Stimulated activated CD4-positive, alpha-beta T cell treated with anti-CD3 and anti-CD28 coated beads, Interleukin-2, amount 100 ng/mL, for 24 hours (primary cell): Measurements from ENCODE around the gene SREK1.
"Not testable (repeated sequence)": the region's sequence is repeated elsewhere in the genome, so short reads cannot be mapped to it uniquely, and the experiment has no call there.

ENCODE experiments used
- DNase-seq, 2 donors: peaks; one replicate each; pipeline ENCODE4 v3.0.0-alpha.2; 2020

SREK1 gene

GRCh38 chr5:66144074-66144833, at the start of gene SREK1:
Gene SREK1, plus strand, starts transcription at chr5:66144300. Its CDS starts 77 bp downstream, at chr5:66144377.
- DNase-seq: peak; percentile 93

GRCh38 chr5:66100851-66101250, 43.2 kb upstream of the SREK1 start:
- no peak for DNase-seq

- DNase-seq: no peak
Measured at GRCh38 chr5:66113160-66113559, 30.9 kb upstream of the SREK1 start.

- DNase-seq: no peak
Measured at GRCh38 chr5:66118304-66118703, 25.8 kb upstream of the SREK1 start.

GRCh38 chr5:66122379-66123034, 21.6 kb upstream of the SREK1 start:
- DNase-seq: no peak

GRCh38 chr5:66129144-66129543, 15.0 kb upstream of the SREK1 start:
- no peak for DNase-seq

GRCh38 chr5:66130493-66130892, 13.6 kb upstream of the SREK1 start:
- no peak for DNase-seq

- no peak for DNase-seq
Measured at GRCh38 chr5:66134407-66134861, 9.7 kb upstream of the SREK1 start.

- no peak for DNase-seq
Measured at GRCh38 chr5:66136053-66136452, 8.0 kb upstream of the SREK1 start.

- DNase-seq: not testable (repeated sequence)
Measured at GRCh38 chr5:66136944-66137343, 7.2 kb upstream of the SREK1 start.

- DNase-seq: no peak
Measured at GRCh38 chr5:66138637-66139317, 5.3 kb upstream of the SREK1 start.

GRCh38 chr5:66139318-66139712, 4.8 kb upstream of the SREK1 start:
- no peak for DNase-seq

GRCh38 chr5:66142417-66142816, 1.7 kb upstream of the SREK1 start:
- no peak for DNase-seq

GRCh38 chr5:66143473-66144073, 527 bp upstream of the SREK1 start:
- DNase-seq: no peak

GRCh38 chr5:66144834-66145390, 812 bp downstream of the SREK1 start:
- DNase-seq: no peak

GRCh38 chr5:66145737-66146136, 1.6 kb downstream of the SREK1 start:
- no peak for DNase-seq

GRCh38 chr5:66149950-66150349, 5.8 kb downstream of the SREK1 start:
- no peak for DNase-seq

- DNase-seq: peak in 1 of 2 donors; percentile 25
Measured at GRCh38 chr5:66151030-66151429, 6.9 kb downstream of the SREK1 start.

GRCh38 chr5:66151491-66151890, 7.4 kb downstream of the SREK1 start:
- DNase-seq: no peak

GRCh38 chr5:66157046-66157445, 12.9 kb downstream of the SREK1 start:
- DNase-seq: no peak

GRCh38 chr5:66161356-66161755, 17.3 kb downstream of the SREK1 start:
- no peak for DNase-seq

GRCh38 chr5:66164044-66164790, 20.1 kb downstream of the SREK1 start:
- no peak for DNase-seq
